PFSK-1 (cell line): Measurements from ENCODE around the gene SH3TC1.

Source experiments
- FOXP2 ChIP-seq: optimal IDR thresholded peaks from 2 replicates; pipeline ENCODE3; 2011; ENCODE audit warnings: borderline replicate concordance, control low read depth, inconsistent platforms; ENCODE audit not compliant: insufficient read depth; ENCODE audit errors: extremely low read length, extremely low read depth
- POLR2AphosphoS5 ChIP-seq: IDR thresholded peaks from 2 replicates; pipeline ENCODE4 v1.6.1; 2012; ENCODE audit warnings: low read depth, mild to moderate bottlenecking, control low read depth, low read length, moderate library complexity
- SIN3A ChIP-seq: IDR thresholded peaks from 2 replicates; pipeline ENCODE4 v1.6.1; 2012; ENCODE audit warnings: mild to moderate bottlenecking, low read length, moderate library complexity, borderline replicate concordance; ENCODE audit not compliant: insufficient read depth
- TAF1 ChIP-seq: IDR thresholded peaks from 2 replicates; pipeline ENCODE4 v1.6.1; 2012; ENCODE audit warnings: low read length, control low read depth, borderline replicate concordance; ENCODE audit not compliant: insufficient read depth
- TF ChIP-seq, protein P1 (sequence below), 2 experiments: IDR thresholded peaks; 2 replicates each; pipeline versions ENCODE4 v1.6.1 to v1.8.0; 2011 to 2012; ENCODE audit warnings: low read depth in 2 of 2, low read length in 2 of 2, control low read depth in 1 of 2, inconsistent platforms in 1 of 2, mild to moderate bottlenecking in 1 of 2, moderate library complexity in 1 of 2; ENCODE audit not compliant: insufficient read depth in 1 of 2

SH3TC1 gene

DNA sequence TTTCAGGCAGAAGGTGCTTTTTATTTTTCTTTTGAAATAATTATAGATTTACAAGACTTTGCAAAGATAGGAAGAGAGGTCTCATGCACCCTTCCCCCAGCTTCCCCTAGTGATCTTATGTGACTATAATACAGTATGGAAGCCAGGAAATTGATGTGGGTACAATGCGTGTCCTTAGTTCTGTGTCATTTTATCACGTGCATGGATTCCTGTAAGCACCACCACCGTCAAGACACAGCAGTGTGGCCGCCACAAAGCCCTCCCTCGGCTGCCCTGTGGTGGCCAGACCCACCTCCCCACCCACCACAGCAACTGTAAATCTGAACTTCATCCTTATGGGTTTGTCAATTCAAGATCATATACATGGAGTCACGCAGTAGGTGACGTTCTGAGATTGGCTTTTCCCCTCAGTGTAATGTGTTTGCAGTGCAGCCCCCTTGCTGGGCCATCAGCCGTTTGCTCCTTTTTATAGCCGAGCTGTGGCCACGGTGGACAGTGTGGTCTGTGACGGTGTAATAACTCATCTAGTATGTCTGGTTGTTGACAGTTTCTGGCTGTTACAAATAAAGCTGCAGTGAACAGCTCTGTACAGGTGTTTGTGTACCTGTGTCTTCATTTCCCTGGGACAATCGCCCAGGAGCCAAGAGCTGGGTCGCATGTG lies 59.6 kb downstream of the SH3TC1 start:
- TF ChIP-seq SIN3A: no peak
- TF ChIP-seq FOXP2: no peak
- no peak for TF ChIP-seq POLR2AphosphoS5
- no peak for TF ChIP-seq TAF1
- TF ChIP-seq, protein P1, sequence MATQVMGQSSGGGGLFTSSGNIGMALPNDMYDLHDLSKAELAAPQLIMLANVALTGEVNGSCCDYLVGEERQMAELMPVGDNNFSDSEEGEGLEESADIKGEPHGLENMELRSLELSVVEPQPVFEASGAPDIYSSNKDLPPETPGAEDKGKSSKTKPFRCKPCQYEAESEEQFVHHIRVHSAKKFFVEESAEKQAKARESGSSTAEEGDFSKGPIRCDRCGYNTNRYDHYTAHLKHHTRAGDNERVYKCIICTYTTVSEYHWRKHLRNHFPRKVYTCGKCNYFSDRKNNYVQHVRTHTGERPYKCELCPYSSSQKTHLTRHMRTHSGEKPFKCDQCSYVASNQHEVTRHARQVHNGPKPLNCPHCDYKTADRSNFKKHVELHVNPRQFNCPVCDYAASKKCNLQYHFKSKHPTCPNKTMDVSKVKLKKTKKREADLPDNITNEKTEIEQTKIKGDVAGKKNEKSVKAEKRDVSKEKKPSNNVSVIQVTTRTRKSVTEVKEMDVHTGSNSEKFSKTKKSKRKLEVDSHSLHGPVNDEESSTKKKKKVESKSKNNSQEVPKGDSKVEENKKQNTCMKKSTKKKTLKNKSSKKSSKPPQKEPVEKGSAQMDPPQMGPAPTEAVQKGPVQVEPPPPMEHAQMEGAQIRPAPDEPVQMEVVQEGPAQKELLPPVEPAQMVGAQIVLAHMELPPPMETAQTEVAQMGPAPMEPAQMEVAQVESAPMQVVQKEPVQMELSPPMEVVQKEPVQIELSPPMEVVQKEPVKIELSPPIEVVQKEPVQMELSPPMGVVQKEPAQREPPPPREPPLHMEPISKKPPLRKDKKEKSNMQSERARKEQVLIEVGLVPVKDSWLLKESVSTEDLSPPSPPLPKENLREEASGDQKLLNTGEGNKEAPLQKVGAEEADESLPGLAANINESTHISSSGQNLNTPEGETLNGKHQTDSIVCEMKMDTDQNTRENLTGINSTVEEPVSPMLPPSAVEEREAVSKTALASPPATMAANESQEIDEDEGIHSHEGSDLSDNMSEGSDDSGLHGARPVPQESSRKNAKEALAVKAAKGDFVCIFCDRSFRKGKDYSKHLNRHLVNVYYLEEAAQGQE (IDR thresholded peaks at IDR 0.05; ENCODE audit: insufficient read depth in 1 of 2, low read depth in 2 of 2, low read length in 2 of 2): no peak

DNA sequence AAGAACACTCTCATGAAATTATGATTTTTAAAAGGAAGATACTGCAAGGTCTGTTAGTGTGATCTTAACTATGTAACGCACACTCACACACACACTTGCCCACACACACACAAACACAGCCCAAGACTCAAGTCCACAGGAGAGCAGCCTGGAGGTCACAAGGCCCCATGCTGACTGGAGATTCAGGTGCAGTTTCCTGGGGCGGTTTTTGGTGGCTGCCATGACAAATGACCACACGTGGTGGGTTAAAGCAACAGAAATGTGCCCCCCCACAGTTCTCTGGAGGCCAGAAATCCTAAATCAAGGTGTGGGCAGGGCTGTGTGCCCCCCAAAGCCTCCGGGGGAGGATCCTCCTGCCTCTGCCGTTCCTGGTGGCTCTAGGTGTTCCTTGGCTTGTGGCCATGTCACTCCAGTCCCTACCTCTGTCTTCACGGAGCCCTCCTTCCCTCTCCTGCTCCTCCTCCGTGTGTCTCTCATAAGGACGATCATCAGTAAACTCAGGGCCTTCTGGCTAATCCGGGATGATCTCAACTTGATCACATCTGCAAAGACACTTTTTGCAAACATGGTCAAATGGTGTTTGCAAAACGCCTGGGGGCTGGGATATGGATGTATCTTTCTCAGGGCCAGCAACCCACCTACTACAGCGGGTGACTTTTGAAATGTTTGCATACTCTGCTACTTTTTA lies 60.8 kb downstream of the SH3TC1 start:
- TF ChIP-seq TAF1 (no peak), SIN3A (no peak), POLR2AphosphoS5 (no peak), FOXP2 (no peak)
- TF ChIP-seq, protein P1 (IDR thresholded peaks at IDR 0.05; ENCODE audit: insufficient read depth in 1 of 2, low read depth in 2 of 2, low read length in 2 of 2): no peak

DNA sequence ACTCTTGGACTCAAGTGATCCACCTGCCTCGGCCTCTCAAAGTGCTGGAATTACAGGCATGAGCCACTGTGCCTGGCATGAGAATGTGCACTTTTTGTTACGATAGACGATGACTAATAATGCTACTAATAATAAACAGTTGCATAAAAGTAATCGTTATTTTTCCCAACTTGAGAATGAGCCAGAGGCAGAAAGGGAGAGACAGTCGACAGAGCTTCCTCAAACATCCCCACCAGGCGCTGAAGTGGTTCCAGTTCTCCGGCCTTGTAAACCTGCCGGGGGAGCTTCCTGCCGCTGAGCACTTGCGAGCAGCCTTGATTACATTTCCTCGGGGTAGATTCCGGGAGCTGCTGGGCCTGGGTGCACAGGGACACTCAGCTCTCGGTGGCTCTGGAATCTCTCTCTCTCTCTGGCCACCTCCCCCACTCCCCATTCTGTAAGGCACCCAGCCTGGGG lies 61.6 kb downstream of the SH3TC1 start:
- TF ChIP-seq, protein P1 (IDR thresholded peaks at IDR 0.05; ENCODE audit: insufficient read depth in 1 of 2, low read depth in 2 of 2, low read length in 2 of 2): no peak
- TF ChIP-seq TAF1: no peak
- no peak for TF ChIP-seq SIN3A
- no peak for TF ChIP-seq POLR2AphosphoS5
- TF ChIP-seq FOXP2: no peak

DNA sequence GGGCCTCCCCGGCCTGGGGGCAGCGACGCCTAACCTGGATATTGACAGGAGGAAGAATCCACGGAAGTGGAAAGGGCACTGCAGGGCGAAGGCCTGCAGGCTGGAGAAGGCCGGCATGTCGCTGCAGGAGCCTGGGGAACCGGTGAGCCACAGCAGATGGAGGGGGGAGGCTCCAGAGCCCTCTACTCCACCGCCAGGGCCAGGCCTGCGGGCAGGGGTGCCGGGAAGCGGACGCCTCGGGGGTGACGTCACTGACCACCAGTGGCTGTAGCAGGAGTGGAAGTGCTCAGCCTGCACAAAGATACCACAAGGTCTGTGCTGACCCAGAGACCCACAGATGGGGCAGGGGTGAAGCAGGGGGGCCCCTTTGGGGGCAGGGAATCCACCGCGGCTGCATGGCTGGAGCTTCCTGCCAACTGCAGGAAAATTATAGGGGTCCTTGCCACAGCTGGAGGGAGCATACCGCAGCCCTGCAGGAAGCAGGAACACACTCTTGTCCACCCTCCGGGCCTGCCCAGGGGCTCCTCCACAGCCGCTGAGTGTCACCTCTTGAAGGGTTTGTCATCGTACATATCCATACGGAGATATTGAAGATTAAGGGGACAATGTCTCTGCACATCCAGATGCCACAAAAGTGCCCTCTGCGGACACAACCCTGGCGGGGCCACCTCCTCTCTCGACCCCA lies 62.9 kb downstream of the SH3TC1 start:
- TF ChIP-seq FOXP2: no peak
- no peak for TF ChIP-seq POLR2AphosphoS5
- TF ChIP-seq TAF1: no peak
- TF ChIP-seq, protein P1 (IDR thresholded peaks at IDR 0.05; ENCODE audit: insufficient read depth in 1 of 2, low read depth in 2 of 2, low read length in 2 of 2): no peak
- no peak for TF ChIP-seq SIN3A
